HL-60 (cell line): ENCODE data around the gene CNDP1.

Experiments used
- CTCF ChIP-seq: IDR thresholded peaks from one replicate; pipeline ENCODE4 v1.5.1; 2011; ENCODE audit warnings: low read length, control low read depth, inconsistent platforms; ENCODE audit not compliant: insufficient read depth
- POLR2AphosphoS5 ChIP-seq: IDR thresholded peaks from 2 replicates; pipeline ENCODE4 v1.6.1; 2012; ENCODE audit warnings: low read depth

- TF ChIP-seq POLR2AphosphoS5 (no peak), CTCF (no peak)
Observed at GRCh38 chr18:74517236-74517630, 17.1 kb upstream of the CNDP1 start.
